Upper lobe of right lung (tissue), 1 donor: ENCODE data around the gene SAMD10. TPM values are rescaled to one million over a fixed set of nuclear protein-coding genes. Genes with fewer than 3 reads are reported as not detected.
A peak's percentile ranks its signal among the peaks of the same experiment; 100 is the strongest.
"Not testable (repeated sequence)": the region's sequence is repeated elsewhere in the genome, so short reads cannot be mapped to it uniquely, and the experiment has no call there.

Experiments used
- ATAC-seq: fragments of 200-7000 bp; cut with Tn5 transposase; one replicate; pipeline ENCODE4 v1.9.1; 2020; ENCODE audit warnings: mild to moderate bottlenecking, moderate library complexity
- DNase-seq: peaks from one replicate; pipeline ENCODE4 v3.0.0-alpha.2; 2020
- H3K27ac ChIP-seq: fragments of 200-600 bp; one replicate; pipeline ENCODE4 v1.8.0; 2022
- H3K27me3 ChIP-seq: fragments of 200-600 bp; one replicate; pipeline ENCODE4 v1.8.0; 2022; ENCODE audit warnings: mild to moderate bottlenecking
- H3K36me3 ChIP-seq: fragments of 200-600 bp; one replicate; pipeline ENCODE4 v1.8.0; 2022
- H3K4me1 ChIP-seq: fragments of 200-600 bp; one replicate; pipeline ENCODE4 v1.8.0; 2022
- H3K4me3 ChIP-seq: fragments of 200-600 bp; one replicate; pipeline ENCODE4 v1.8.0; 2022; ENCODE audit warnings: mild to moderate bottlenecking
- H3K9me3 ChIP-seq: fragments of 200-600 bp; one replicate; pipeline ENCODE4 v1.8.0; 2022
- CTCF ChIP-seq: fragments of 200-600 bp; IDR thresholded peaks from one replicate; pipeline ENCODE4 v1.8.0; 2022; ENCODE audit warnings: antibody characterized with exemption
- intact Hi-C: fragments of 100-400 bp; cut with DNase I; formaldehyde crosslinking; loops from one replicate; pipeline ENCODE4 v1.11.0; 2022
- total RNA-seq: library from RNA; stranded (reverse); fragmentation: NEBNext Ultra II Directional; extraction: Animal tissue kit (Norgen Biotek cat#: 25700); gene quantifications from one replicate; pipeline ENCODE4 v1.2.1, GENCODE V29; 2021
- donor health status: DM: no; HTN: yes; CAD: no; lungs with severe emphysema.

The SAMD10 gene
- total RNA-seq, 1 donor from 2014 or later: 4.3 TPM

DNA sequence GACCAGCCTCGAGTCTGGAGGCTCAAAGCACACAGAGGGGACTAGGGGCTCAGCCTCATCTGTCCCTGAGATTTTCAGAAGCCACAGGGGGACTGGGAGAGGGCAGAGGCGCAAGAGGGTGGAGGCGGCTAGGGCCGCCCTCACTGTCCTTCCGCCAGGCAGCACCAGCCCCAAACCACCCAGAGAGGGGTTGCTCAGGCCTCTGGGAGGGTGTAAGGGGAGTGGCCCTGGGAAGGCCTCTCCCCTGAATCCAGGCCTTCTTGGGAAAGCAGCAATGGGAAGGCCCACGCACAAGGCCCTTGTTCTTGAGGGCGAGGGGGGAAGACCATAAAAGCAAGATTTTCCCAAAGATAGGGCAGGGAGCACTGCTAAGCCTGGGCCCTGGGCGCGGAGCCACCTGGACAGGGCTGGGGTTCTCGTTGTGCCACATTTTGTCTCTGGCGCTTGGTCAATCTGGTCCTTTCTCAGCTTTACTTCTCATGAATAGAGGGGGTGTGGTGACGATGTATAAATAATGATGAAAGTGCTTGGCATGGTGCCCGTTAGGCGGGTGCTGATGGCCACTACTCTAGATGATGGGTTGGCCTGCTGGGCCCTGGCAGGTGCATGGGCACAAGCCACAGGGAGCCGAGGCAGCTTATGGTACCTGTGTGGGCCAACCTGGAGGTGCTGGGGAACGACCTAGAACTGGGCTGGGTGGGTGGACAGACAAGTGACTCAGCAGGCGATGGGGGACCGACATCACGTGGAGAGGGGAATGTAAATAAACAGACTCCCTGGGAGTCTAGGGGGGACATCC is 4.8 kb downstream of the SAMD10 start:
- H3K27ac ChIP-seq: no peak overlapping the region
- no peaks in the 10 kb centered on the region for H3K9me3 ChIP-seq
- intact Hi-C loops: loop anchor here (5.0 kb wide), 1 partner anchor 437 kb away; the partner anchor contains the start of gene PTK6
- H3K36me3 ChIP-seq: no peaks in the 10 kb centered on the region
- TF ChIP-seq CTCF: no peak
- H3K4me3 ChIP-seq: no peak overlapping the region
- peaks cover 26% of the 10 kb centered on the region for H3K4me1 ChIP-seq
- ATAC-seq: no peak
- H3K27me3 ChIP-seq: no peaks in the 10 kb centered on the region
- DNase-seq: peak; percentile 64

- H3K9me3 ChIP-seq: no peaks in the 10 kb centered on the region
- ATAC-seq (peak; percentile 90), DNase-seq (peak; percentile 95)
- H3K36me3 ChIP-seq: no peaks in the 10 kb centered on the region
- intact Hi-C loops: loop anchor here (5.0 kb wide), 1 partner anchor 437 kb away; the partner anchor contains the start of gene PTK6
- peak; percentile 99 for TF ChIP-seq CTCF
- no peaks in the 10 kb centered on the region for H3K27me3 ChIP-seq
- H3K4me3 ChIP-seq: peak overlapping the region; percentile 43
- H3K4me1 ChIP-seq: peaks cover 29% of the 10 kb centered on the region
- H3K27ac ChIP-seq: no peak overlapping the region
Measured at GRCh38 chr20:63973636-63974401, 5.6 kb downstream of the SAMD10 start.

DNA sequence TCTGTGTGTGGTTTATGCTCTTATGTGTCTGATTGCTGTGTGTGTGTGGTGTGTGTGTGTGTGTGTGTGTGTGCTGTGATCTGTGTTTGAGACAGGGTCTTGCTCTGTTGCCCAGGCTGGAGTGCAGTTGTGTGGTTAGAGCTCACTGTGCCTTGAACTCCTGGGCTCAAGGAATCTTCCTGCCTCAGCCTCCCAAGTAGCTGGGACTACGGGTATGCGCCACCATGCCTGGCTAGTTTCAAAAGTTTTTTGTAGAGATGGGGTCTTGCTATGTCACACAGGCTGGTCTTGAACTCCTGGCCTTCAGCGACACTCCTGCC is 6.3 kb downstream of the SAMD10 start:
- DNase-seq (no peak), ATAC-seq (no peak)
- no peaks in the 10 kb centered on the region for H3K27me3 ChIP-seq
- no peaks in the 10 kb centered on the region for H3K9me3 ChIP-seq
- no peak for TF ChIP-seq CTCF
- H3K4me3 ChIP-seq: no peak overlapping the region
- H3K4me1 ChIP-seq: peaks cover 26% of the 10 kb centered on the region
- no peaks in the 10 kb centered on the region for H3K36me3 ChIP-seq
- intact Hi-C loops: loop anchor here (5.0 kb wide), 1 partner anchor 436 kb away; the partner anchor contains the start of gene PTK6
- H3K27ac ChIP-seq: no peak overlapping the region

GRCh38 chr20:63972312-63973159 is 6.9 kb downstream of the SAMD10 start:
- intact Hi-C loops: loop anchor here (5.0 kb wide), 1 partner anchor 435 kb away; the partner anchor contains the start of gene PTK6

GRCh38 chr20:63971960-63972311 is 7.5 kb downstream of the SAMD10 start:
- H3K4me1 ChIP-seq: peaks cover 26% of the 10 kb centered on the region
- ATAC-seq, DNase-seq, H3K27ac ChIP-seq, H3K4me3 ChIP-seq, H3K9me3 ChIP-seq, H3K36me3 ChIP-seq, H3K27me3 ChIP-seq: not testable (repeated sequence)
- intact Hi-C loops: loop anchor here (5.0 kb wide), 1 partner anchor 435 kb away; the partner anchor contains the start of gene PTK6

More at GRCh38 chr20:63972312-63973159, 6.9 kb downstream of the SAMD10 start:
- Histone ChIP-seq H3K27ac (no peak overlapping the region), H3K4me3 (no peak overlapping the region), H3K9me3 (no peaks in the 10 kb centered on the region), H3K36me3 (peaks cover 4% of the 10 kb centered on the region), H3K27me3 (no peaks in the 10 kb centered on the region), H3K4me1 (peaks cover 26% of the 10 kb centered on the region)
- DNase-seq: no peak
- ATAC-seq: no peak
- no peak for TF ChIP-seq CTCF
